Regular cardiac myocyte (primary cell): Measurements from ENCODE around the gene H2AZ2. TPM values are rescaled to one million over a fixed set of nuclear protein-coding genes. Genes with fewer than 3 reads are reported as not detected.

ENCODE experiments used
- total RNA-seq: library from RNA; depleted of rRNA; stranded (reverse); fragments of >200 nt; gene quantifications from 2 replicates; pipeline ENCODE4 v1.2.3, GENCODE V29; 2014

The H2AZ2 gene
- 106 and 221 TPM in 2 replicates for total RNA-seq

GRCh38 chr7:44847920-44848634 is at the start of gene H2AZ2:
Gene H2AZ2 (minus strand): TSS chr7:44848087. CDS start chr7:44847971, 116 bp downstream.

DNA sequence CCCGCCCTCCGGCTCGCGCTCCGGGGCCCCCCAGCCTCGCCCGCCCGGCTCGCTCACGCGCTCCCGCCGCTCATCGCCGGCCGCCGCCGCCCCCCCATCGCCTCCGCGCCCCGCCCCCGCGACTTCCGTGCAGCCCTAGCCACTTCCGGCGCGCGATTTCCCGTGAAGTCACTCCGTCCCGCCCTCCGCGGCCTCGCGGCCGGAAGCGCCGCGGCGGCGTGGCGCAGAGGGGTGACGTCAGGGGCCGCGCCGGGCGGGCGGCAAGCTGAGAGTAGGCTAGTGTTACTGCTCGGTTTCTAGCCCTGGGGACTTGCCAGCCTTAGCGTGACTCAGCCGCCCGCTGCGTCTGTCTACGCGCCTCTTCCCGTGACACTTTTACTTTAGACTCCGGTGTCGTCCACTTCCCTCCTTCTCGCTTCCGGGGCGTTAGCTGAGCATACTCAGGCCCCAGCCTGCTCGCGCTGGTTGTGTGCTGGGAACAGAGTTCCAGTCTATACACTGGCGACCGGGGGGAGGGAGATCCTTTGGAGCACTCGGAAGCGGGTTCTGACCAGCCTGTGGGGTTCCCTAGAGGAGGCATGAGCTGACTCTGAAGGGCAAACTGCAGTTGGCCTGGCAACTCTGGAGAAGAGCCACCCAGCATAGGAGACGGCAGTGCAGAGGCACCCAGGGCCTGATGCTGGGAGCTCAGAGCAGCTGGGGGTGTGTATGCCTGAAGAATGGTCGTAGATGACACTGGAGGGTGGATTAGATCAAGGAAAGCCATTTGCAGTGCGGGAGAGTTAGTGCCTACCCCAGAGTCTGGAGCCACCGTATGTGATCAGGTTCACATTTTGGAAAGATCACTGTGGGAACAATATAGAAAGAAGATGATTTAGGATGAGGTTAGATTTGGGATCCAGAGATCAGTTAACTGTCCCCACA is 37.8 kb upstream of the H2AZ2 start, which contains the start of gene PURB:
Gene PURB, minus strand, starts transcription at position 137 of the 924 bp plus-strand sequence. CDS start 182 bp downstream, outside the sequence.

GRCh38 chr7:44796504-44797328 is 51.2 kb downstream of the H2AZ2 start, which contains the start of gene PPIA:
Gene PPIA (plus strand): TSS chr7:44796681. CDS start chr7:44796725, 44 bp downstream.

Other genes starting within 250 kb of the H2AZ2 start
- gene OGDH, start 241.5 kb downstream of the H2AZ2 start, total RNA-seq: 75.8 and 102 TPM in 2 replicates
- gene ZMIZ2, start 99.2 kb downstream of the H2AZ2 start, total RNA-seq: 5.0 and 11.0 TPM in 2 replicates
- 2,035 and 2,476 TPM in 2 replicates for gene PPIA, start 51.4 kb downstream of the H2AZ2 start, total RNA-seq
- gene PURB, start 37.4 kb upstream of the H2AZ2 start, total RNA-seq: 13.5 and 14.8 TPM in 2 replicates
- gene MYO1G, start 130.9 kb upstream of the H2AZ2 start, total RNA-seq: under 0.01 TPM in 2 replicates
- gene CCM2, start 152.1 kb upstream of the H2AZ2 start, total RNA-seq: 47.1 and 99.7 TPM in 2 replicates
- gene NACAD, start 240.9 kb upstream of the H2AZ2 start, total RNA-seq: 0.38 and 0.56 TPM in 2 replicates